ENCODE results near the gene ATP8B4.
A peak's percentile ranks its signal among the peaks of the same experiment; 100 is the strongest.

Gene ATP8B4

GRCh38 chr15:50028326-50028725, 90.7 kb downstream of the ATP8B4 start:
- DNase-seq (ENCODE audit: low read depth in 2 of 3, low spot score in 2 of 3): no peak

GRCh38 chr15:50024281-50024680, 94.8 kb downstream of the ATP8B4 start:
- DNase-seq (ENCODE audit: low read depth in 2 of 3, low spot score in 2 of 3): no peak

GRCh38 chr15:50018491-50018890, 100.5 kb downstream of the ATP8B4 start:
- no peak for DNase-seq (ENCODE audit: low read depth in 2 of 3, low spot score in 2 of 3)

GRCh38 chr15:50017522-50017921, 101.5 kb downstream of the ATP8B4 start:
- DNase-seq (ENCODE audit: low read depth in 2 of 3, low spot score in 2 of 3): no peak

- no peak for DNase-seq (ENCODE audit: low read depth in 2 of 3, low spot score in 2 of 3)
Measured at GRCh38 chr15:50016951-50017350, 102.1 kb downstream of the ATP8B4 start.

GRCh38 chr15:50012790-50013189, 106.2 kb downstream of the ATP8B4 start:
- no peak for DNase-seq (ENCODE audit: low read depth in 2 of 3, low spot score in 2 of 3)

- no peak for DNase-seq (ENCODE audit: low read depth in 2 of 3, low spot score in 2 of 3)
Measured at GRCh38 chr15:50009634-50010033, 109.4 kb downstream of the ATP8B4 start.

GRCh38 chr15:50003786-50004334, 115.2 kb downstream of the ATP8B4 start:
- DNase-seq (ENCODE audit: low read depth in 2 of 3, low spot score in 2 of 3): peak; percentile 5 to 28 (median 27)

- no peak for DNase-seq (ENCODE audit: low read depth in 2 of 3, low spot score in 2 of 3)
Measured at GRCh38 chr15:49991587-49991986, 127.4 kb downstream of the ATP8B4 start.

GRCh38 chr15:49990835-49991545, 128.0 kb downstream of the ATP8B4 start:
- DNase-seq (ENCODE audit: low read depth in 2 of 3, low spot score in 2 of 3): no peak

- no peak for DNase-seq (ENCODE audit: low read depth in 2 of 3, low spot score in 2 of 3)
Measured at GRCh38 chr15:49989498-49989897, 129.5 kb downstream of the ATP8B4 start.

- no peak for DNase-seq (ENCODE audit: low read depth in 2 of 3, low spot score in 2 of 3)
Measured at GRCh38 chr15:49988766-49989165, 130.3 kb downstream of the ATP8B4 start.

GRCh38 chr15:49987896-49988295, 131.1 kb downstream of the ATP8B4 start:
- no peak for DNase-seq (ENCODE audit: low read depth in 2 of 3, low spot score in 2 of 3)

GRCh38 chr15:49987198-49987785, 131.7 kb downstream of the ATP8B4 start:
- DNase-seq (ENCODE audit: low read depth in 2 of 3, low spot score in 2 of 3): no peak

GRCh38 chr15:49986326-49986725, 132.7 kb downstream of the ATP8B4 start:
- DNase-seq (ENCODE audit: low read depth in 2 of 3, low spot score in 2 of 3): no peak

GRCh38 chr15:49985463-49985862, 133.6 kb downstream of the ATP8B4 start:
- no peak for DNase-seq (ENCODE audit: low read depth in 2 of 3, low spot score in 2 of 3)

GRCh38 chr15:49984436-49984835, 134.6 kb downstream of the ATP8B4 start:
- DNase-seq (ENCODE audit: low read depth in 2 of 3, low spot score in 2 of 3): no peak

- DNase-seq (ENCODE audit: low read depth in 2 of 3, low spot score in 2 of 3): no peak
Measured at GRCh38 chr15:49982584-49982983, 136.4 kb downstream of the ATP8B4 start.

GRCh38 chr15:49979705-49980382, 139.2 kb downstream of the ATP8B4 start:
- DNase-seq (ENCODE audit: low read depth in 2 of 3, low spot score in 2 of 3): no peak

GRCh38 chr15:49978121-49978520, 140.9 kb downstream of the ATP8B4 start:
- no peak for DNase-seq (ENCODE audit: low read depth in 2 of 3, low spot score in 2 of 3)

- DNase-seq (ENCODE audit: low read depth in 2 of 3, low spot score in 2 of 3): no peak
Measured at GRCh38 chr15:49977306-49977705, 141.7 kb downstream of the ATP8B4 start.

GRCh38 chr15:49964551-49964950, 154.5 kb downstream of the ATP8B4 start:
- DNase-seq (ENCODE audit: low read depth in 2 of 3, low spot score in 2 of 3): no peak

All from activated CD8-positive, alpha-beta memory T cell treated with anti-CD3 and anti-CD28 coated beads for 48 hours (primary cell).